IPS DF 6.9 (cell line): ENCODE results near the gene AGRN.
"Not testable (repeated sequence)": the region's sequence is repeated elsewhere in the genome, so short reads cannot be mapped to it uniquely, and the experiment has no call there.

Source experiments
- DNase-seq: peaks from one replicate; pipeline ENCODE4 v3.0.0-alpha.2; 2013; ENCODE audit warnings: low read depth, low spot score
- H3K27ac ChIP-seq: one replicate; pipeline ENCODE4 v1.5.1; 2013; ENCODE audit warnings: low read length, control low read depth
- H3K27me3 ChIP-seq: 2 replicates; pipeline ENCODE4 v1.6.1; 2013; ENCODE audit warnings: mild to moderate bottlenecking, low read length; ENCODE audit not compliant: control insufficient read depth, insufficient read depth
- H3K36me3 ChIP-seq: 2 replicates; pipeline ENCODE4 v1.6.1; 2013; ENCODE audit warnings: low read length; ENCODE audit not compliant: control insufficient read depth, insufficient read depth
- H3K4me1 ChIP-seq: 2 replicates; pipeline ENCODE4 v1.6.1; 2013; ENCODE audit warnings: low read length; ENCODE audit not compliant: control insufficient read depth, insufficient read depth
- H3K4me3 ChIP-seq: 2 replicates; pipeline ENCODE4 v1.5.1; 2013; ENCODE audit warnings: mild to moderate bottlenecking, low read length
- H3K9me3 ChIP-seq: 2 replicates; pipeline ENCODE4 v1.6.1; 2013; ENCODE audit warnings: low read length, inconsistent platforms; ENCODE audit not compliant: control insufficient read depth, insufficient read depth
- WGBS: extraction: QIAGEN DNeasy Blood & Tissue Kit; methylation state at CpG from one replicate; pipeline ENCODE4 v1.1.7; 2013; ENCODE audit warnings: mixed read lengths, missing lambda C conversion rate; ENCODE audit not compliant: insufficient read length, insufficient coverage; 5-methylcytosine and 5-hydroxymethylcytosine counted together

AGRN gene

GRCh38 chr1:1021920-1022259 is 2.0 kb downstream of the AGRN start:
- no peaks in the 10 kb centered on the region for H3K27me3 ChIP-seq
- H3K36me3 ChIP-seq = no peaks in the 10 kb centered on the region
- H3K9me3 ChIP-seq = no peaks in the 10 kb centered on the region
- H3K27ac ChIP-seq = no peak overlapping the region
- peaks cover 27% of the 10 kb centered on the region for H3K4me1 ChIP-seq
- no CpG with 5 or more reads among the region's 10 CpGs for WGBS
- no peak overlapping the region for H3K4me3 ChIP-seq
- DNase-seq = no peak

GRCh38 chr1:1022302-1023009 is 2.5 kb downstream of the AGRN start:
- Histone ChIP-seq H3K9me3 (no peaks in the 10 kb centered on the region), H3K36me3 (0 out of 2 replicates have a peak, but pooled peaks cover 2% of the 10 kb centered on the region), H3K4me1 (peaks cover 27% of the 10 kb centered on the region), H3K27ac (no peak overlapping the region), H3K4me3 (no peak overlapping the region), H3K27me3 (no peaks in the 10 kb centered on the region)
- no CpG with 5 or more reads among the region's 27 CpGs for WGBS
- DNase-seq = no peak

- Histone ChIP-seq H3K27ac (no peak overlapping the region), H3K36me3 (0 out of 2 replicates have a peak, but pooled peaks cover 7% of the 10 kb centered on the region), H3K4me1 (peaks cover 27% of the 10 kb centered on the region), H3K9me3 (no peaks in the 10 kb centered on the region), H3K27me3 (no peaks in the 10 kb centered on the region), H3K4me3 (no peak overlapping the region)
- no peak for DNase-seq
- WGBS = no CpG with 5 or more reads among the region's 13 CpGs
Observed at GRCh38 chr1:1023700-1024099, 3.8 kb downstream of the AGRN start.

DNA sequence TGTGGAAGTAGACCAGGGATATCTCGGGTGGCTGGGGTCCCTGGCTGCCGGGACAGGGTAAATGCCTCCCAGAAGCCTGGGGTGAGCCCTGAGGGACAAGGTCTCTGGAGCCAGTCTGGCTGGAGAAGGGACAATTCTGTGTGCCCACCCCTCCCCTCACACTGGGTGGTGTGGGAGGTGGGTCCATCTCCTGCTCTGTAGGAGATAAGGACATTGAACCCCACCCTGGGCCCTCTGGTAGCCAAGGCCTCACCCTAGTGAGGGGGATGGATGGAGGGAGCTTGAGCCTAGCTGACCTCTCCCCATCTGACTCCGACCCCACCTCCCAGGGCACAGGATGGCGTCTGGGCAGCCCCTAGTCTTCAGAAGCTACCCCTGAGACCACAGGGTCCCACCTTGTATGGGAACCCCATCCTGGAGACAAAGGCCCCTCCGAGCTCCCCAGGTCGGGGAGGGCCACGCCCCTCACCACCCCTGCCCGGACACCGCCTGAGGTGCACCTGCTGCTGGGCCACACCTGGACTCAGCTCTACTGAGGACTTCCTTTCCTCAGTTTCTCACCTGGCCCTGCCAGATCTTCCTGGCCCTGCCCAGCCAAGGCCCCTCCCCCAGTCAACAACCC is 4.3 kb downstream of the AGRN start:
- Histone ChIP-seq H3K36me3 (0 out of 2 replicates have a peak, but pooled peaks cover 7% of the 10 kb centered on the region), H3K27ac (no peak overlapping the region), H3K4me1 (peaks cover 27% of the 10 kb centered on the region), H3K27me3 (no peaks in the 10 kb centered on the region), H3K9me3 (no peaks in the 10 kb centered on the region), H3K4me3 (no peak overlapping the region)
- DNase-seq = no peak
- WGBS = no CpG with 5 or more reads among the region's 9 CpGs

GRCh38 chr1:1024771-1025699 is 5.1 kb downstream of the AGRN start:
- H3K36me3 ChIP-seq = 0 out of 2 replicates have a peak, but pooled peaks cover 7% of the 10 kb centered on the region
- no CpG with 5 or more reads among the region's 31 CpGs for WGBS

GRCh38 chr1:1025730-1026129 is 5.8 kb downstream of the AGRN start:
- 0 out of 2 replicates have a peak, but pooled peaks cover 7% of the 10 kb centered on the region for H3K36me3 ChIP-seq
- no peaks in the 10 kb centered on the region for H3K9me3 ChIP-seq
- no peak overlapping the region for H3K4me3 ChIP-seq
- no peak for DNase-seq
- H3K27me3 ChIP-seq = no peaks in the 10 kb centered on the region
- no CpG with 5 or more reads among the region's 10 CpGs for WGBS
- peaks cover 27% of the 10 kb centered on the region for H3K4me1 ChIP-seq
- no peak overlapping the region for H3K27ac ChIP-seq

More at GRCh38 chr1:1024771-1025699, 5.1 kb downstream of the AGRN start:
- no peaks in the 10 kb centered on the region for H3K9me3 ChIP-seq
- DNase-seq = no peak
- H3K4me3 ChIP-seq = no peak overlapping the region
- H3K4me1 ChIP-seq = peaks cover 27% of the 10 kb centered on the region
- no peak overlapping the region for H3K27ac ChIP-seq
- no peaks in the 10 kb centered on the region for H3K27me3 ChIP-seq

- no peak for DNase-seq
- H3K9me3 ChIP-seq = no peaks in the 10 kb centered on the region
- H3K4me3 ChIP-seq = no peak overlapping the region
- no peak overlapping the region for H3K27ac ChIP-seq
- WGBS = no CpG with 5 or more reads among the region's 21 CpGs
- peaks cover 26% of the 10 kb centered on the region for H3K4me1 ChIP-seq
- H3K36me3 ChIP-seq = 0 out of 2 replicates have a peak, but pooled peaks cover 7% of the 10 kb centered on the region
- H3K27me3 ChIP-seq = no peaks in the 10 kb centered on the region
Observed at GRCh38 chr1:1026599-1027413, 6.9 kb downstream of the AGRN start.

DNA sequence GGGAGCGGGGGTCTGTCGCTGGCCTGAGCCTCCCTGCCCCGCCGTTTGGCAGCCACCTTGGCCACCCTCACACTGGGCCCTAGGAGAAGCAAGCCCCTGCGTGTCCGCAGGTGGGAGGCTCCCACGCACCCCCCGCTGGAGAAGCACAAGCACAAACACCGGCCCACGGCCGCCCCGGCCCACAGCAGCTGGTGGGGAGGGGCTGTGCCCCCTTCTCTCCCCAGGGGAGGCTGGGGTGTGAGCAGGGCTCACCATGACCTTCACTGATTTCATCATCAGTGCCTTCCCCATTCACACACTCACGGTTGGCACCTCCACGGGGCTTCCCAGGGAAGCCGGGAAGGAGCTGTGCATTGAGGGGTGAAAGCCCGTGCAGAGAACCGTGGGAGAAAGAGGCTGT is 7.9 kb downstream of the AGRN start:
- H3K27ac ChIP-seq = no peak overlapping the region
- no peak for DNase-seq
- no peaks in the 10 kb centered on the region for H3K9me3 ChIP-seq
- no CpG with 5 or more reads among the region's 17 CpGs for WGBS
- no peak overlapping the region for H3K4me3 ChIP-seq
- H3K4me1 ChIP-seq = peaks cover 27% of the 10 kb centered on the region
- H3K27me3 ChIP-seq = no peaks in the 10 kb centered on the region
- 0 out of 2 replicates have a peak, but pooled peaks cover 7% of the 10 kb centered on the region for H3K36me3 ChIP-seq

GRCh38 chr1:1030867-1031658 is 11.1 kb downstream of the AGRN start:
- H3K9me3 ChIP-seq, H3K4me1 ChIP-seq, H3K27me3 ChIP-seq, H3K27ac ChIP-seq, DNase-seq, H3K4me3 ChIP-seq: not testable (repeated sequence)
- peaks cover 12% of the 10 kb centered on the region; the same call in 1 of the 2 replicates for H3K36me3 ChIP-seq
- no CpG with 5 or more reads among the region's 7 CpGs for WGBS
